ENCODE results near the gene UBR4. TPM values are rescaled to one million over a fixed set of nuclear protein-coding genes. Genes with fewer than 3 reads are reported as not detected.
"Not testable (repeated sequence)": the region's sequence is repeated elsewhere in the genome, so short reads cannot be mapped to it uniquely, and the experiment has no call there.

The UBR4 gene
- total RNA-seq, 1 donor from 2014 or later, result 87.6 TPM

DNA sequence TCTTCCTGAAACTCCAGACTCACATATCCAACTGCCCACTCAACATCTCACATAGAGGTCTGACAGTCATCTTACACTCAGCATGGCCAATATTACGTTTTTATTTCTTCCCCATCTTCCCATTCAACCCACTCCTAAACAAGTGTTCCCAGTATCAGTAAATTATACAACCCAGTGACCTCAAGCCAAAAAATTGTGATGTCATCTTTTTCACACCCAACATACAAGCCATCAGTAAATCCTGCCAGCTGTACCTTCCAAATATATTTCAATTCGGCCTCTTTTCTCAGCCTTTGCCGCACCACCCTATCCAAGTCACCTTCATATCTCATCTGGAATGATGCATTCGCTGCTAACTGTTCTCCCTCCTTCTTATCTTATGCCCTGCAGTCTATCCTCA is 19.6 kb downstream of the UBR4 start:
- no peak for DNase-seq

DNA sequence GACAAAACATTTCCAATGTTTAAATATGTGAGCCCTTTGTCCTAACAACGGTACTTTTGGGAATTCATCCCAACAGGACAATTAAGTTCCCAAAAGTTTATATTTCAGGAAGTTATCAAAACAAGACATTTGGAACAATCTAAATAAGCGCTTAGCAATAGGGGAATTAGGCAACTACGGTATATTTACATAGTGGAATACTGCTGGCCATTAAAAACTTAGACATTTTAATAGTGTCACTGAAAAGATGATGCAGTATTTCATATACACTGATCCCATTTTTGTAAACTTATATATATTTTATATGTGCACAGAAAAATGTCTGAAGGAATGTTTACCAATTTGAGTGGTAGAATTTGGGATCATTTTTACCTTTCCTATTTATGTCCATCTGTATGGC is 20.8 kb downstream of the UBR4 start:
- DNase-seq, result no peak

DNA sequence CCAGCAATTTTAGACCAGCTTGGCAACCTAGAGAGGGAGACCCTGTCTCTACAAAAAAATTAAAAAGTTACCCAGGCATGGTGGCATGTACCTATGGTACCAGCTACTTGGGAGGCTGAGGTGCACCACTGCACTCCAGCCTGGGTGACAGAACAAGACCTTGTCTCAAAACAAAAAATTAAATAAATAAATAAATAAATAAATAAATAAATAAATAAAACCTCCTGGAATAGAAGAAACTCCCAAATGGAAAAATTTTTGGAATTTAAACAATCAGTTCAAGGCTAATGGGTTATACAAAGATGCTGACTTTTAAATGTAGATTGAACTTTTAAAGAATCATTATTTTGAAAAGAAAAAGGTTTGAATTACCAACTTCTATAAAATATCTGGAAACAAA is 22.2 kb downstream of the UBR4 start:
- no peak for DNase-seq

DNA sequence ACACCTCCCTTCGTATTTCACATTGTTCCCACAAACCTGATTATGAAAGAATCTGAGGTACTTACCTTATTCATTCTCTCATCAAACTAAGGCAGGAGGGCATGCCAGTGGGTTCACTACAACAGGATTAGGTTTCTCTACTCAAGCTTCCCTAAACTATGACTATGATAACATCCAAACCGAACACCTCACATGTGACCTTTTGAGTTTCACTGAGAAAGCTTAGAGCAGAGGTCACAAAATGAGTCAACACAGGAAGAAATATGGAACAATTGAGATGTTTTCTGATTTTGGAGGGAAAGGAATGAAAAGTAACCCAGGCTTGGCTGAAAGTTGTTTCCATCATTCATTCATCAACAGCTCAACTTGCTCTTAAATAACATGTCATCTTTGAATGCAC is 24.1 kb downstream of the UBR4 start:
- no peak for DNase-seq

DNA sequence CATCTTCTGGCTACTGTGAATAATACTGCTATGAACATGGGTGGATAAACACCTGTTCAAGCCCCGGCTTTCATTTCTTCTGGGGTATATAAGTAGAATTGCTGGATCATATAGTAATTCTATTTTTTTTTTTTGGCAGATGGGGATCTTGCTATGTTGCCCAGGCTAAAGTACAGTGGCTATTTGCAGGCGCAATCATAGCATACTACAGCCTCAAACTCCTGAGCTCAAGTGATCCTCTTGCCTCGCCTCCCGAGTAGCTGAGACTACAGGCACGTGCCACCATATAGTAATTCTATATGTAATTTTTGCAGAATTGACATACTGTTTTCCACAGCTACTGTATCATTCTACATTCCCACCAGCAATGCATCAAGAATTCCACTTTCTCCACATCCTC is 27.8 kb downstream of the UBR4 start:
- no peak for DNase-seq

DNA sequence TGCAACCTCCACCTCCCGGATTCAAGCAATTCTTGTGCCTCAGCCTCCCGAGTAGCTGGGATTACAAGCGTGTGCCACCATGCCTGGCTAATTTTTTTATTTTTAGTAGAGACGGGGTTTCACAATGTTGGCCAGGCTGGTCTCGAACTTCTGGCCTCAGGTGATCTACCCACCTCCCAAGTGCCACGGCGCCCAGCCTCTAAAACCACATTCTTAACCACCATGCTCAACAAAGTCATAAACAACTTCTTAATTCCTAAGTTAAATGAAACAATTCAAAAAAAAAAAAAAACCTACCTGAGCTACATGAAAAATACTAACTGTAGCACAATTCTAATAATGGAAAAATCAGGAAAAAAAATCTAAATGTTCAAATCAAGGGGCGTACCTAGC is 29.8 kb downstream of the UBR4 start:
- not testable (repeated sequence) for DNase-seq

DNA sequence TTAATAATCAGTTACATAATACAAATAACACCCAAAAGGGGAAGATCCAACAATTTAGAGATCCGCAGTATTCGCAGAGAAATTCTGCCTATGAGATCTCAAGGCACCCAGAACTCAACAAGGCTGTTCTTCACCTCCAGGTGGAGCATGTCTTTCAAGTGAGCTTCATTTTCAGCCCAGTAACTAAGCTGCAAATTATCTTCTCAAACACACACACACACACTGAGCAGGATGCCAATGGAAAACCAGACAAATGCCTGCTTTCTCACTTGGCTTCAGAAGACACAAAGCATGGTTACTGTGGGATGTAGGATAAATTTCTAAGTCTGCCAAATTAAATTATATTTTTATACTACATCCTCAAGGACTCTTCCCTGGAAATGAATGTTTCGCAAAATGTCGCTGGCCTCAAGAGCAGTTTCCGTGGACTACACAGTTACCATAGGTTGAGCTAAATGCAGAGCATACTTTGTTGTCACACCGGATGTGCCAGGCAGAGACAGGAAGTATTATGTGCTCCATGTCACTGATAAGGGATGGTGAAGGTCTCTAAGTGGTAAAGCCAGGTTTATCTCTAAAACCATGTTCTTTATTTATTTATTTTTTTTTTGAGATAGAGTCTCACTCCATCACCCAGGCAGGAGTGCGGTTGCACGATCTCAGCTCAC is 30.3 kb downstream of the UBR4 start:
- DNase-seq, result peak; percentile 55

DNA sequence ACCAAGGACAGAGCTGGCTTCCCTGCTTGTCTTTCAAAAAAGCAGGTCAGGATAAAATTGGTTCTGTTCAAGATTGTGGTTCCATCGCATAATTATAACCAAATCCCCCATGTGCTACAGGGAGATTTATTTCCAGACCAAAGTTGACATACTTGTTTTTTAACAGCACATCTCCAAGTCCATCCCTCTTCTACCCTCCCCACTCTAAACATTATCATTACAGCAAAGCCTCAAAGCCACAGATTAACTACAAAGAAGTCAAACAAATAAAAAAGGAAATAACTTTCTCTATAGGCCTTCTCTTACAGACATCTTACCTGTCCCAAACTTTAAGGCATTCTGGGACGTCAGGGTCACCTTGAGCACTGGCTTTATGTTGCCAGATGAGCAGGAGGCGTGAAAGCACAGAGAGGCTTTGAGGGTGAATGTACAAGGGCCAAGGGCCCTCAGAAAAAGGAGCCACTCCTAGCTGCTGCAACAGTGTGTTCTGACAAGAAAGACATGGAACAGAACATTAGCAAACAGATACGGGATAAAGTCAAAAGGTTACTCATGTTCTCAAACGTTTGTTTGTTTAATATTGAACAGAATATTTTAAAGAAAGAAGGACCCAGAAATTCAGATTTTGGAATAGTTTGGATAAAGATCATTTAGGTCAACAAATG is 31.2 kb downstream of the UBR4 start:
- no peak for DNase-seq

DNA sequence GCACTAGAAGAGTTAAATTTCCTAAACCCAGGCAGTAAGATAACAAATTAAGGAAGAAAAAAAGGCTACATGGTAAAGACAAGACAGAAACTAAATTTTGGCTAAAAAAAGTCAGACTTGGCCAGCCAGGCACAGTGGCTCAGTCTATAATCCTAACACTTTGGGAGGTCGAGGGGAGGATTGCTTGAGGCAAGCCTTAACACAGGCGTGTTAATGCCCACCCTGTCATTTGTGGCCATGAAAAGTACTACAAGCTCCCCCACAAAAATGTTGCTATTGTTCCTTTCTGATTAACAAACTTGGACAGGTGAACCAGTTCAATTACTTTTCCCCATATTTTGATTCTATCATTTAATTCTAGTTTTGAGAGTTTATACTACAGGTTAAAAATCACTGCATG is 32.3 kb downstream of the UBR4 start:
- DNase-seq, result no peak

DNA sequence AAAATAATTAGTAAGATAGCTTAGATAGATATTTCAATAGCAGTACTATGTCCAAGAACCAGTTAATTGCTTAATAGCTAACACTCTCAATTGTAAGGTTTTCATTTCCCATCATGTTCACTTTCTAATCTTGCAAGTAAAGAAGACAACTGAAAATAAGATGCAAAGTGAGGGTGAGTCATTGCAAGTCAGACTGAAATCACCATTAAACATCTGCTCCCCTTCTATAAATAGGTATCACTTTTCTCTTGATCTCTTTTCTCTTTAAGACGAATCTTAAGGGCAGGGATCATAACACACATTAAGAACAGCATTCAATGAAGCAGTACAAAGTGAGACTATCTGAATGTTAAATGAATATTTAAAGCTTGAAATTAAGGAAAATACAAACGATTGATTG is 40.4 kb downstream of the UBR4 start:
- DNase-seq, result no peak

DNA sequence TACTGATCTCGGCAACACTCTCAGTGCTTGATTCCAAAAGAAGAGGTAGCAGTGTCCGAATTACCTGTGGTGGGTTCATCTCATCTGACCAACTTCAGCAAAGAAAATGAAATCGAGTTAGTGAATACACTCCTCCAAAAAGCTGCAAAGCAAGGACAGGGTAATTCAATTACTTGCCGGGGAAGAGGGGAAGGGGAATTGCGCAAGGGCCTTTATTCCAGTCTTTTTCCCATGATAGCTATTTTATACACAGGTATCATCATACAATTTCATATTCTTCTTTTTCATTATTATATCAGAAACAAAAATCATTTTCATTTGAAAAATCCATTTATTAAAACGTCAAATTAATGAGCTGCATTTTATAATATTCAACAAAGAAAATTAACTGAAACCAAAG is 42.9 kb downstream of the UBR4 start:
- DNase-seq, result no peak

DNA sequence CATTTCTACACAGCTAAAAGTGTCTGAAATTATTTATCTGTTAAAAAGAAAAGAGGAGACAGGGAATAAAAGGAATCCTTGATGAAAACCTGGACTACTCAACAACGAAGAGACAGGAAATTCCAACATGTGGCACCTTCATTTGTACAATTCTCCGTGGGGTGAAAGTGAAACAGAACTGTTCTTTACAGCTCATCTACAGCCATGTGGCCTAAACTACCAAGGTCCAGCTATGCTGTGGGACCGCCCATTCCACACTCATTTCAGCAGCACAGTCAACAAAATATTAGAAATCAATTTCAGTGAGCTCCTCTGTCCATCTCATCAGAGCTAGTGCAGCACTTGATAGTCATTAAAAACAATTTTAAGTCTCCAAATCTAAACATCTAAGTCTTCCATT is 44.0 kb downstream of the UBR4 start:
- no peak for DNase-seq

DNA sequence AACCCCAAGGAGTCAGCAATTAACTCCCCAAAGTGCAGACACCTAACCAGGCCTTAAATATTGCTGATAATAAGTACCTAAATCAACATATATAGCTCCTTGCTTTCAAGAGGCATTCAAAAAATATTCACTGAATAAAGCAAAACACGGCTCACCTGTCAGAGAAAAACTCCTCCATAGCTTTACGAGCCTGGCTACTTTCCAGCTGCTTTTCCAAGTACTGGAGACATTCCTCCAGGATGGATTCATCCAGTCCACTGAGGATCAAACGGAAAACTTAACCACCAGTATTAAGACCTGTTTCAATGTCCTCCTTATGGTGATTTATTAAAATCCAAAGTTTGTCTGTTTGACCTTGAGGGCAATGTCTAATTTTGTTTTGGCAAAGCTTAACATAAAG is 44.6 kb downstream of the UBR4 start:
- DNase-seq, result no peak

DNA sequence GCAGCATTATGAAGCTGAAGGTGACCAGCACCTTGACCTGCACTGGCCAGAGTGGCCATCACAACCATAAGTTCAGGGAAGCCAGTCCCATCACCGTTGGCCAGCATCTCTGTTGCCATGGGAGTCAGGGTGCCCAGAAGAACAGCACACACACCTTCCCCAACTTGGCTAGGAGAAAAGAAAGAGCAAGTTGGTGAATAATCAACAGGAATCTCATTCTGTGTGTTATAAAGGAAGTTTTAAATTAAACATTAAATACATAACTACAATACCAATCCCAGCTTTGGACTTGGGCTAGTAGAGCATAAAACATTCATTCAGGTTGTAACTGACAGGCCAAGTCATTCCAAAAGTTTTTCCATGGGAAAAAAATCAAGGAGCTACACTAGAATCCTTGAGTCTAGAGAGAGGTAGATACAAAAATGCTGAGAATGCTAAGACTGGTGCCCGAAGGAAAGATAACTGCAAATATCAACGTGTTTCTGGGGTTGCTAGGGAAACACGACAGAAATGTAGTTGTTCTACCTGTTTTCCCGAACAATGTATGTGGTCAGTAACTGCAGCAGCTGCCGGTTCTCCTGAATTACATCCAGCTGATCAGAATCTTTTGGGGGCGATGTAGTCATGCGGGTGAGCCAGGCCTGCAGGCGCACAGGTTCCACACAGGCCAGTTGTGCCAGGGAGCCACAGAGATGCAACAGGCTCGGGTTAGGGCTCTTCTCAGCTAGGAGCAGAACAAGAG is 45.6 kb downstream of the UBR4 start:
- DNase-seq, result no peak

DNA sequence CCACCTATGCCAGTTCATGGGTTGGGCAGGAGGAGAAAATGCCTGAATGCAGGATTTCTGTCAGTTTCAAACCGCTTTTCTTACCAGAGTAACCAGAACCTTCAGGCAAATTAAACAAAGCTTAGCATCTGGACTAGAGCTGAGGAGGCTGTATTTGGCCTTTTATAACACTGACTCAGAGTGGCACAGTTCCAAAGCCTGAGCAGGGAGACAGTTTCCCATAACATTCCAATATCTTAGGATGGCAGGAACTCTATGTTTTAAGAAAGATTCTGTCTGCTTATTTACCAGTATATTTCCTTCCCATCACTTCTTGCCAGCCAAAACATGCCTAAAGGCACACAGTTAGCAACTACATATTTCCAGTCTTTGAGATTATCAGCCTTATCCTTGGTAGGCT is 46.8 kb downstream of the UBR4 start:
- peak; percentile 5 for DNase-seq

DNA sequence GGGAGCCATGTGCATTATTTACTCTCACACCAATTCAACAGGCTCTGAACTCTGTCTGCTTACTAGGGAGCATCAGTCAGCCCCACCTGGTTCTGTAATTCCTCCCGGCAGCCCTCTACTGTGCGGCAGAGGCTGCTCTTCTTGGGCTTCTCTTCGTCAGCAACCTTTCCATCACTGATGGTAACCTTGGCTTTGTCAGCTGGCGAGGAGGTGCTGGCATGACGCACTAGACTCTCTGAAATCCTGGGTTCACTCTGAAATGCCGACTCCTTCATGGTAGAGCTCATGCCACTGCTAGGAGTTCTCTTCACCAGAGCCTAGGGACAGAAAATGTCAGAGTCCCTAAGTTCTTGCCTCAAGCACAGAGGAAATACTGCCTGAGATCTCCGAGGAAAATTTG is 49.2 kb downstream of the UBR4 start:
- DNase-seq, result no peak

DNA sequence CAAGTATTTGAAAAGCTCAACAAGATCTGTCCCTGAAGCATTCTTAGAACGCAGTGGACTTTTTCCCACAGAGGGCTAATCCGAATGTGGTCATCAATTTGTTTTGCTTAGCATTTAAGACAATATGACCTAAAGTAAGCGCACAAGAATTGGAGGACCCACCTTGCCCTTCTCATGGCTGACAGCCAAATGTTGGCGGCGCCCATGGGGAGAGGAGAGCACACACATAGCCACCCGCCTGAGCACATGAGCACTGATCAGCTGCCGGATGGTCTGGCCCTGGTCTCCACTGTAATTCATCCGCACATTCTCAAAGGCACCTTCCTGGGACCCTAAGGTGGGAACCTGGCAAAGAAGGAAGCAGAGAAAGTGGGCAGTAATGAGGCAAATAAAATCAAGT is 52.4 kb downstream of the UBR4 start:
- no peak for DNase-seq

DNA sequence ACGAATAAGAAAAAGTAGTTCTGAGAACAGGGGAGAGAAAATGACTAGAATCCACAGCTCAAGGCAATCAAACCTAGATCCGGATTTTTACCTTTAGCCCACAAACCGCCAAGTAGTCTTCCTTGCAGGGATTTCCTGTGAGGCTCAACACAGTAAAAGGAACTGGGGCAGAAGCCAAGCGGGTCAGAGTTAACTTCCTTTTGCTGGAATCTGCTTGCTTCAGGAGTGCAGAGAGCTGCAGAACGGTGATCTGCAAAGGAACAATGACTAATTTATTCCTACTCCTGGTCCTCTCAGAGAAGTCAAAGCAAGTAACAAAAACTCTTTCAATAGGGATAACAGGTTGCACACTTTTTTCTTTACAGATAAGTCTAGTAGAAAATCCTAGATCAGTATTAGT is 53.4 kb downstream of the UBR4 start:
- DNase-seq, result peak; percentile 23

DNA sequence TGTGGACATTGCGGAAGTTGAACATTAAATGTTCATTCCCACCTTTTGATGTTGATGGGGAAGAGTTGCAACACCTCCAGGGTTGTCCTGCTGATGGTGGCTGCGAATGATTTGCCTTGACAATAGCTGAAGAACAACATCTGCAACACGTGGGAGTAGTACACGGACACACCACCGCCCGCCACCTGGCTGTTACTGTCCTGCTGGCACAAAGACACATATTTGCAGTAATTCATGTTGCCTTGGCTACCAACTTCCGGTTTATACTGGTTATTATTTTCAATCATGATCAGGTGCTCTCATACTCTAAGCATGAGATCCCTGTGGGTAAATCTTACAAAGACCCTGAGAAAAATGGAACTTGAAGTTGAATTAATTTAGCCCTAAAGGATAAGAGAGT is 55.2 kb downstream of the UBR4 start:
- DNase-seq, result no peak

DNA sequence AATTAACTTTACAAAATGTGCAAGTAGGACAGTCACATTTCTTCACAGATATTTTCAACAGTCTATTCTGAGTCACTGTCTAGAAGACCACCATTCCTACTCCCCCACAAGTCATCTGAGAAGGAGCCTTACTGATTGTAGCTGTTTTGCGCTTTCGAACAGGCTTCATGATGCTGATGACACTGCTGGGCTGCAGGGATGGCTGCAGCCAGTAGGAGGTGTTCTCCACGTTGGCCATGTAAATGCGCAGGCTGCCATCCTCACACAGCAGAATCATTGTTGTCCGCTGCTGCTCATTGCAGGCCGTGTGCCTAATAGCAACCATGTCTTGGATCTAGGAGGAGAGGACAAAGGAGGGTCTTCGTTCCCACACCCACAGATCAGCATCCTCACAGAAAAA is 56.9 kb downstream of the UBR4 start:
- no peak for DNase-seq

DNA sequence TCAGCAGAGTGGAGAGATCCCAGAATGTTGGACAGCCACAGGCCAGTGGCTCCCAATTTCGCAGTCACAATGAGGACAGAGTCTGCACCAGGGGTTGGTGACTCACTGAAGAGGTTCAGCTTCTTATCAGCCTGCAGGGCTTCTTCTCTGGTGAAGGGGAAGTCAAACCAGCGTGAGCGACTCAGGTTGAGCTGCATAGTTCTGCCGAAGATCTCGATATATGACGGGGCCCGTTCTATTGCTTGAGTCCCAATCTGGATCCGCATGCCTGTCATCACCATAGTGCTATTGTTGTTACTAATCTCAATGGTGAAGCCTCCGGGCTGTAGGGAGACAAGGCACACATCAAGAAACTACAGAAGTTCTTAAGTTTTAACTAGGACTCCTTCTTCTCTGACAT is 58.5 kb downstream of the UBR4 start:
- no peak for DNase-seq

DNA sequence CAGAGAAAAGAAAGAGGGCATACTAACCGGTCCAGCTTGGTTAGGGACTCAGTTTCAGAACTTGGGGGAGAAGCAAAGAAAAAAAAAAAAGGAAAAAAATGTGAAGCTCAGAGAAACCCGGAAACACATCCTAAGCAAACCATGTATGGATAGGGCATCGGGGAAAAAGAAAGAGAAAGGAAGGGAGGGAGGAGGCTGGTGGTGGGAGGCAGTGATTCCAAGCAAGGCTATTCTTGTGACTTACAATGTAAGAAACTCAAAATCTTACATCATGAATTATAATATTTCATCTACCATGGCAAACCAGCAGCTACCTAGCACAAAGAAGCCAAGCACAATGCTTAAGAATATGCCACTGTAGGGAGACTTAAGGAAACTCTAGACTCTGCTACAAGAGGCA is 60.3 kb downstream of the UBR4 start:
- DNase-seq, result no peak

DNA sequence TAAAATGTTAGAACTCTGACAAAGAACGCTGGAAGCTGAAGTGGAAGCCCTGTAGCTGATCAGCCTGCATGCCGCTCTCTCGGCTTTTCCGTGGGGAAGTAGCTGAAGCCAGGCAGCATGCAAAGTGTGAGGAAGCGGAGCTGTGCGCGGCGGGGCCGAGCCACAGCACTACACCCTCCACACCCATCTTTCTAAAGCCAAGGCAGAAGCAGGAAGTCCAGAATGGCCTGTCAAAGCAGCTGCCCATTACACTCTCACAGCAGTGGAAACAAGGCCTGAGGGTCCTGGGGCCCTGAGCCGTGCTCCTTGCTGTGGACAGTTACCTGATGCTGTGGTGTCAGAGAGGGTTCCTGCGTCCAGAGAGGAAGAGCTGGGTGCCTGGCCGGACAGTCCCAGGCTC is 69.6 kb downstream of the UBR4 start:
- no peak for DNase-seq

DNA sequence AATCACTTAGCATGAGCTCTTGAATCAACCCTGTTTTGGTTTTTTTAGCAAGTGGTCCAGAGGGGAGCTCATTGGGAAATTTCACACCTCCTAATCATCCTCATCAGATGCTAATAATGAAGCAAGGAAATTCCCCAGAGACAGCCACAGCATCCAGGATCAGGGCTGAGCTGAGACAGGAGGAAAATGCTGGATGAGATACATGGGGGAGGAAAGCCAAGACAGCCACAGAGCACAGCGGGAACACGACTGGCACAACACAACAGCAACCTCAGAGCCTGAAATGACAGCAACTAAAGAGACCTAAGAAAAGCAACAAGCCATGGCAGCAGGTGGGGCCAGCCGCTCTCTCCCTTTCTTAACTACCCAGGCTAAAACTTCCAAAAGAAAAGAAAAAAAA is 70.4 kb downstream of the UBR4 start:
- no peak for DNase-seq

Measured in tongue (tissue), 2 donors.